Mesendoderm (in vitro differentiated cells): Measurements from ENCODE around the gene BTN3A1.

Experiments used
- DNase-seq: peaks from one replicate; pipeline ENCODE4 v3.0.0; 2013
- H2AK5ac ChIP-seq: 2 replicates; pipeline ENCODE4 v1.6.1; 2013; ENCODE audit warnings: low read length, inconsistent platforms
- H2BK120ac ChIP-seq: 2 replicates; pipeline ENCODE4 v1.6.1; 2013; ENCODE audit warnings: low read depth, mild to moderate bottlenecking, low read length, moderate library complexity, mixed read lengths
- H2BK15ac ChIP-seq: replicated peaks from 2 replicates; pipeline ENCODE4 v1.6.1; 2013; ENCODE audit warnings: low read depth, mild to moderate bottlenecking, moderate library complexity
- H2BK5ac ChIP-seq: 2 replicates; pipeline ENCODE4 v1.6.1; 2013; ENCODE audit warnings: low read length, inconsistent platforms
- H3K18ac ChIP-seq: 2 replicates; pipeline ENCODE4 v1.6.1; 2013; ENCODE audit warnings: mild to moderate bottlenecking, low read length, mixed read lengths
- H3K23ac ChIP-seq: one replicate; pipeline ENCODE4 v1.6.1; 2013; ENCODE audit warnings: low read length
- H3K27ac ChIP-seq: 2 replicates; pipeline ENCODE4 v1.5.1; 2013; ENCODE audit warnings: low read depth, mild to moderate bottlenecking, inconsistent platforms, low read length, moderate library complexity
- H3K27me3 ChIP-seq: 2 replicates; pipeline ENCODE4 v1.6.1; 2013; ENCODE audit warnings: low read length, control low read depth, mild to moderate bottlenecking, inconsistent platforms; ENCODE audit not compliant: insufficient read depth, poor library complexity
- H3K36me3 ChIP-seq: 2 replicates; pipeline ENCODE4 v1.6.1; 2013; ENCODE audit warnings: low read length, inconsistent platforms; ENCODE audit not compliant: control insufficient read depth, insufficient read depth
- H3K4ac ChIP-seq: one replicate; pipeline ENCODE4 v1.6.1; 2013; ENCODE audit warnings: low read depth, mild to moderate bottlenecking, low read length, moderate library complexity
- H3K4me1 ChIP-seq: 2 replicates; pipeline ENCODE4 v1.6.1; 2013; ENCODE audit warnings: low read depth, low read length, inconsistent platforms; ENCODE audit not compliant: control insufficient read depth
- H3K4me2 ChIP-seq: 2 replicates; pipeline ENCODE4 v1.6.1; 2013; ENCODE audit warnings: low read length
- H3K4me3 ChIP-seq: 2 replicates; pipeline ENCODE4 v1.5.1; 2013; ENCODE audit warnings: mild to moderate bottlenecking, low read length
- H3K56ac ChIP-seq: one replicate; pipeline ENCODE4 v1.6.1; 2013; ENCODE audit warnings: low read length
- H3K79me1 ChIP-seq: 2 replicates; pipeline ENCODE4 v1.6.1; 2013; ENCODE audit warnings: low read length, inconsistent platforms
- H3K79me2 ChIP-seq: 2 replicates; pipeline ENCODE4 v1.6.1; 2013; ENCODE audit warnings: mild to moderate bottlenecking, low read length; ENCODE audit not compliant: control insufficient read depth, insufficient read depth
- H3K9ac ChIP-seq: 2 replicates; pipeline ENCODE4 v1.6.1; 2013; ENCODE audit warnings: low read length, inconsistent platforms
- H4K5ac ChIP-seq: one replicate; pipeline ENCODE4 v1.6.1; 2013; ENCODE audit warnings: low read length
- H4K8ac ChIP-seq: one replicate; pipeline ENCODE4 v1.6.1; 2013; ENCODE audit warnings: low read depth, mild to moderate bottlenecking, control low read depth, low read length, moderate library complexity
- WGBS: extraction: QIAGEN DNeasy Blood & Tissue Kit; methylation state at CpG from one replicate; pipeline ENCODE4 v1.1.7; 2013; ENCODE audit warnings: low lambda C conversion rate, missing lambda C conversion rate; ENCODE audit not compliant: insufficient coverage; ENCODE audit errors: extremely low coverage; 5-methylcytosine and 5-hydroxymethylcytosine counted together

The BTN3A1 gene

GRCh38 chr6:26388441-26388840, 13.6 kb upstream of the BTN3A1 start:
- no peak overlapping the region for H3K27ac ChIP-seq
- no peak overlapping the region for H3K4ac ChIP-seq
- no peak overlapping the region for H3K56ac ChIP-seq
- no peak overlapping the region for H4K5ac ChIP-seq
- no peak overlapping the region for H2BK120ac ChIP-seq
- peaks cover 2% of the 10 kb centered on the region for H3K36me3 ChIP-seq
- no peak overlapping the region for H2BK5ac ChIP-seq
- no peak overlapping the region for H2AK5ac ChIP-seq
- no peaks in the 10 kb centered on the region for H3K79me2 ChIP-seq
- no CpG with 5 or more reads among the region's 1 CpG for WGBS
- H2BK15ac ChIP-seq: no peak overlapping the region
- peaks cover 2% of the 10 kb centered on the region for H3K4me1 ChIP-seq
- H3K27me3 ChIP-seq: no peaks in the 10 kb centered on the region
- DNase-seq: no peak
- no peak overlapping the region for H3K9ac ChIP-seq
- no peak overlapping the region for H3K4me3 ChIP-seq
- no peak overlapping the region for H4K8ac ChIP-seq
- H3K18ac ChIP-seq: no peak overlapping the region
- no peak overlapping the region for H3K4me2 ChIP-seq
- H3K23ac ChIP-seq: no peak overlapping the region
- no peaks in the 10 kb centered on the region for H3K79me1 ChIP-seq

- Histone ChIP-seq H3K79me2 (no peaks in the 10 kb centered on the region), H3K4ac (no peak overlapping the region), H2AK5ac (no peak overlapping the region), H3K36me3 (peaks cover 2% of the 10 kb centered on the region), H3K4me2 (no peak overlapping the region), H3K4me3 (no peak overlapping the region), H3K79me1 (no peaks in the 10 kb centered on the region), H3K18ac (no peak overlapping the region), H3K56ac (no peak overlapping the region), H2BK120ac (no peak overlapping the region), H3K27me3 (no peaks in the 10 kb centered on the region), H3K27ac (no peak overlapping the region), H4K5ac (no peak overlapping the region), H3K4me1 (peaks cover 2% of the 10 kb centered on the region), H2BK5ac (no peak overlapping the region), H4K8ac (no peak overlapping the region), H2BK15ac (no peak overlapping the region), H3K9ac (no peak overlapping the region), H3K23ac (no peak overlapping the region)
- WGBS: no CpG with 5 or more reads among the region's 4 CpGs
- DNase-seq: peak; percentile 75
These were observed 12.7 kb upstream of the BTN3A1 start for GRCh38 chr6:26389349-26389894.

GRCh38 chr6:26390531-26390930, 11.5 kb upstream of the BTN3A1 start:
- no peak overlapping the region for H2BK15ac ChIP-seq
- H3K36me3 ChIP-seq: peaks cover 2% of the 10 kb centered on the region
- H4K5ac ChIP-seq: no peak overlapping the region
- no peak overlapping the region for H3K23ac ChIP-seq
- H2BK5ac ChIP-seq: no peak overlapping the region
- no peak for DNase-seq
- no peaks in the 10 kb centered on the region for H3K79me2 ChIP-seq
- peaks cover 2% of the 10 kb centered on the region for H3K4me1 ChIP-seq
- no peak overlapping the region for H2BK120ac ChIP-seq
- no peak overlapping the region for H3K18ac ChIP-seq
- H3K4me2 ChIP-seq: no peak overlapping the region
- H3K27ac ChIP-seq: no peak overlapping the region
- no peak overlapping the region for H3K9ac ChIP-seq
- H2AK5ac ChIP-seq: no peak overlapping the region
- H3K79me1 ChIP-seq: no peaks in the 10 kb centered on the region
- H3K27me3 ChIP-seq: no peaks in the 10 kb centered on the region
- H3K4me3 ChIP-seq: no peak overlapping the region
- H3K4ac ChIP-seq: no peak overlapping the region
- no CpG with 5 or more reads among the region's 5 CpGs for WGBS
- no peak overlapping the region for H3K56ac ChIP-seq
- no peak overlapping the region for H4K8ac ChIP-seq

GRCh38 chr6:26392932-26393636, 9.0 kb upstream of the BTN3A1 start:
- Histone ChIP-seq H3K27me3 (no peaks in the 10 kb centered on the region), H4K5ac (no peak overlapping the region)

GRCh38 chr6:26394289-26394688, 7.8 kb upstream of the BTN3A1 start:
- no peaks in the 10 kb centered on the region for H3K79me1 ChIP-seq
- no peak overlapping the region for H3K56ac ChIP-seq
- H3K9ac ChIP-seq: no peak overlapping the region
- H2AK5ac ChIP-seq: no peak overlapping the region
- no peaks in the 10 kb centered on the region for H3K36me3 ChIP-seq
- H2BK15ac ChIP-seq: no peak overlapping the region
- no peak overlapping the region for H2BK120ac ChIP-seq
- H3K4ac ChIP-seq: no peak overlapping the region
- no peak overlapping the region for H4K8ac ChIP-seq
- no peak overlapping the region for H3K18ac ChIP-seq
- no peak overlapping the region for H2BK5ac ChIP-seq
- no peak overlapping the region for H3K4me3 ChIP-seq
- no peaks in the 10 kb centered on the region for H3K27me3 ChIP-seq
- no peak overlapping the region for H3K4me2 ChIP-seq
- H4K5ac ChIP-seq: no peak overlapping the region
- H3K27ac ChIP-seq: no peak overlapping the region
- H3K79me2 ChIP-seq: no peaks in the 10 kb centered on the region
- H3K23ac ChIP-seq: no peak overlapping the region
- H3K4me1 ChIP-seq: no peaks in the 10 kb centered on the region
- DNase-seq: no peak
- WGBS: no CpG with 5 or more reads among the region's 1 CpG

More at GRCh38 chr6:26392932-26393636, 9.0 kb upstream of the BTN3A1 start:
- H3K27ac ChIP-seq: no peak overlapping the region
- H3K4me3 ChIP-seq: no peak overlapping the region
- H3K9ac ChIP-seq: no peak overlapping the region
- H3K4me1 ChIP-seq: no peaks in the 10 kb centered on the region
- no peak overlapping the region for H4K8ac ChIP-seq
- H3K18ac ChIP-seq: no peak overlapping the region
- H3K36me3 ChIP-seq: peaks cover 2% of the 10 kb centered on the region
- H2BK5ac ChIP-seq: no peak overlapping the region
- no peak overlapping the region for H3K4ac ChIP-seq
- no peaks in the 10 kb centered on the region for H3K79me2 ChIP-seq
- no peak overlapping the region for H3K4me2 ChIP-seq
- H3K23ac ChIP-seq: no peak overlapping the region
- DNase-seq: no peak
- WGBS: no CpG with 5 or more reads among the region's 4 CpGs
- no peak overlapping the region for H2BK15ac ChIP-seq
- no peak overlapping the region for H3K56ac ChIP-seq
- no peak overlapping the region for H2BK120ac ChIP-seq
- H3K79me1 ChIP-seq: no peaks in the 10 kb centered on the region
- no peak overlapping the region for H2AK5ac ChIP-seq

- Histone ChIP-seq H3K79me1 (no peaks in the 10 kb centered on the region), H3K9ac (no peak overlapping the region), H3K23ac (no peak overlapping the region), H3K4ac (no peak overlapping the region), H3K4me1 (no peaks in the 10 kb centered on the region), H2AK5ac (no peak overlapping the region), H3K27me3 (no peaks in the 10 kb centered on the region), H3K27ac (no peak overlapping the region), H2BK5ac (no peak overlapping the region), H4K5ac (no peak overlapping the region), H3K4me2 (no peak overlapping the region), H3K4me3 (no peak overlapping the region), H3K79me2 (no peaks in the 10 kb centered on the region), H2BK15ac (no peak overlapping the region), H3K56ac (no peak overlapping the region), H2BK120ac (no peak overlapping the region), H3K18ac (no peak overlapping the region), H3K36me3 (no peaks in the 10 kb centered on the region), H4K8ac (no peak overlapping the region)
- DNase-seq: no peak
- WGBS: no CpG with 5 or more reads among the region's 1 CpG
These were observed 3.5 kb upstream of the BTN3A1 start for GRCh38 chr6:26398555-26398954.
